Eye (tissue), 1 donor: Measurements from ENCODE around the gene HINT2.
A peak's percentile ranks its signal among the peaks of the same experiment; 100 is the strongest.

Experiments
- DNase-seq: peaks from one replicate; pipeline ENCODE4 v3.0.0-alpha.2; 2015

HINT2 gene

DNA sequence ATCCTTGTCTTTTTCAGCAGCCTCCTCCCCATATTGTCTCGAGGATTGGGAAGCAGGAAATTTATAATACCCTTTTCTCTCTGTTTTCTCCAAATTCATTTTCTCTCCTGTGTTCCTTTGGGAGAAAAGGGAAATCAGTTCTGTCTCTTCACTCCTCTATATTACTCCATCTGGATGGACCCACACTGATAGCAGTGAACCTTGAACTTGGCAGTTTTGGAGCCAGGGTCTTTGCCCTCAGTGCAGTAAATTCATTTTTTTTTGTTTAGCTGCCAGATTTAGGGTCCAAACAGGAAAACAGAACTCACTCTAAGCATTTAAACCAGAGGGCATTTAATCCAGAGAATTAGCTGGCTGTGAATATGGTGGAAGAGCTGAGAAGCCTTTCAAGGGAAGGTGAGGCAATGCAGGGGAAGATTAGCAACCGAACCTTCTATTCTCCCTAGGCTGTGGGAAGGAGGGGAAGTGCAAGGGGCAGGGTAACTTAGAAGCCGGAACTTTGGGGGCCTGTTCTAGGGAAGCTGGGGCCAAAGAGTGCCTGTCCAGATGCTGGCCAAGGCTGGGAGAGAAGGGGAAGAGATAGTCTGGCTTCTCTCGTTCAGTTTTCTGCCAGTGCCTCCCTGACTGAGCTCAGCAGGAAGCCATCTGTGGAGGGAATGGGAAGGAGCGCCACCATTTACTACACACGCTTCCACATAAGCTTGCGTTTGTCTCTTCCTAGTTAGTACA is 39.8 kb downstream of the HINT2 start:
- DNase-seq = no peak

GRCh38 chr9:35771943-35772342 is 42.9 kb downstream of the HINT2 start:
- no peak for DNase-seq

DNA sequence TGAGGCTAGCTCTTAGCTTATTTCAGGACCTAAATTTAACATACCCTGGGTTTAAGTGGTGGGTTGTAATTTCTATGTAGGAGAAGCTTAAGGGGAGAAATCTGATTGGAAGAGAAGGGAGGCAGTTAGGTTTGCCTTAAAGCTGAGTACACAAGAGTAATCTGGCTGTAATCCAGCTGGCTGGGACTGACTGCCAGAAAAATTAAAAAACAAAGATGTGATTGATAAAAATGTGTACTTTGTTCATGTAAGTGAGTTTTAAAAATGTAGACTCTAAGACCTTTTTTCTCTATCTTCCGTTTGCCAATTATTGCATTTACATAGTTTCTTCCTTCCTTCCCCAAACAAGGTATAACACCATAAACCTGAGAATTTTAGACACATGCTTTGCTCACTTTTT is 43.3 kb downstream of the HINT2 start:
- DNase-seq = peak; percentile 62

DNA sequence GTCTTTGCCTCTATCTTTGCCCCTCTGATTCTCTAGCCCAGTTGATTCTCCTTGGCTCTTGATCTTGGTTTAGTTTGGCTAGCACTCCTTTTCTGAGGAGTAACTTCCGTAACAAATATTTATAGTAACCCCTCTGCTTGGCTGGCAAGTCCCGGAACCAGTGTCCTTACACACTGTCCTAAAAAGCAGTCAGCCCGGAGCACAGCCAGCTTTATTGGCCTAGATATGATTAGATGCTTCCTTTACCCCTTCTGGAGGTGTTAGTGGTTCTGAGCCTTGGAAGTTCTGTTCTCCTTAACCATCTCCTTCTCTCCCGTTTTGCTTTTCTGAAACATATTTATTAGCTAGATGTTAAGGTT is 43.8 kb downstream of the HINT2 start:
- no peak for DNase-seq

GRCh38 chr9:35769763-35770162 is 45.1 kb downstream of the HINT2 start:
- no peak for DNase-seq

DNA sequence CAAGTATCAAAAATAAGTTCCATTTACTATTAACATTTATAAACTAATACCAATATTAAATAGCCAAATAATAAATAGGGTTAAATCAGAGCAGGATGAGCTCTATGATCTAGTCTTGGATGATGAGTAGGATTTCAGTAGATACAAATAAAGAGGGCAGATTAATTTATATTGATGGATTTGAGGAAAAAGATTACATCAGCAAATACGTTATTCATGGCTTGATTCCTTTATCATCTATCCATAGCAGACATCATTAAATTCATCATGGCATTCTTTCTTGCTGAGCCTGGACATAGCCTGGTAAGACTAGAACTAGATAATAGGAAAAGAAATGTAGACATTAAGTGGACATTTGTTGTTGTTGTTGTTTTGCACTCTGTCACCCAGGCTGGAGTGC is 47.4 kb downstream of the HINT2 start:
- no peak for DNase-seq

- no peak for DNase-seq
These were observed 47.8 kb downstream of the HINT2 start for GRCh38 chr9:35766997-35767396.

DNA sequence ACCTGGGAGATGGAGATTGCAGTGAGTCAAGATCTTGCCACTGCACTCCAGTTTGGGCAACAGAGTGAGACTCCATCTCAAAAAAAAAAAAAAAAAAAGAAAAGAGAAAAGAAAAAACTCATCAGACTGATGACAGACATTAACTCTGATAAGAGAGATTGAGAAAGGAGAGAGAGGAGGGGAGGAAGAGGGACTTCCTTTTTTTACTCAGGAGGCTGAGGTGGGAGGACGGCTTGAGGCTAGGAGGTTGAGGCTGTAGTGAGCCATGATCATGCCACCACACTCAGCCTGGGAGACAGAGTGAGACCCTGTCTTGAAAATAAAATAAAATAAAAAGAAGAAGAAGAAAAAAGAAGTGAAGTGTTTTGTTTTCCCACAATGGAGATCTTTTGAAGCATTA is 51.0 kb downstream of the HINT2 start:
- no peak for DNase-seq

DNA sequence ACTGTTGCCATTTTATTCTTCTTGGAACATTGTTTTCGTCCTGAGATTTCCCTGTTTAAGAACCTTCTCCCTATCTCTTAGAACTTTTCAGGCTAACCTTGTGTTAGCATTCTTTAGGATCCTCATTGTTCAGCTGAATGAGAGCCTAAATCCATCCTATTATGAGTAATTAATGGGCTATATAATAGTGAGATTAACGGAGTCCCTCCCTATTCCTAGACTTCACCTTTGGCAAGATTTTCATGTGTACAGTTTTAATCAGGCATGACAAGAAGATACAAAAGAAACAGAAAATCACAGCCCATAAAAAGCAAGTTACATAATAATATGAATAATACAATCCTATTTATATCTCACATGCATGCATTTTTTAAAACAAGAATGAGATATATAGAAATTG is 51.7 kb downstream of the HINT2 start:
- DNase-seq = no peak
